ENCODE data around the gene AMBRA1.

The AMBRA1 gene

DNA sequence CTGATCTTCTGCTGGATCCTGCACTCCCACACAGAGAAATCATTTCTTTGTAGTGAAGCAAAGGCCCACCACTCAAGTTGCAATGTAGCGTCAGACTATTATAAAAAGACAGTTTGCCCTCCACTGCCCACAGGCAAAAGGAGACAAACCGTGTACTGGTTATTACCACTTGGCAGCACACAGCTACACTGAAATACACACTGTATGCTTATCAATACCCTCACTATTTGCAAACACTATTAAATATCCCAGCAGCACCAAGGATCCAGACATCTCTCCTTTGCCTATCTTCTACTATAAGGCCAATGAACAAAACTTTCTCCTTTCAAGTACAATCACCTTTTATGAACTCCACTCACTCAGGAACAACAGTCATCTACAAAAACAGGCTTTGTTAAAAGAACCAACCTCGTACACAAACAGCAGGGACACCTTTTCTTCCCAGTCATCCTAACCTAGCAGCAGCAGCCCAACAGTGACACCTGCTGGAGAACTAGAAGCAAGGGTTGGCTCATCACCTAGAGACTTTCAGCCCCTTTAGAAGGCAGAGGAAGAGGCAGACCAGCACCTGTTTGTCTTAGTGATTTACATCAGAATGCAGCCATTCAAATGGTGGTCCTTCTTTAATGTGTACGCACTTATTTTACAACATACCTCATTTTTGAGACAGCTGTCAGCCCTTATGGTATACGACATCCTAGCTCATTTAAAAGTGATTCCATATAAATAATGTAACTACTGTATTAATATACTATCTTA, 56.1 kb downstream of the AMBRA1 start:
- no peak overlapping the region for H3K4me3 ChIP-seq (ENCODE audit: low read depth, low read length)
- TF ChIP-seq, protein P1, sequence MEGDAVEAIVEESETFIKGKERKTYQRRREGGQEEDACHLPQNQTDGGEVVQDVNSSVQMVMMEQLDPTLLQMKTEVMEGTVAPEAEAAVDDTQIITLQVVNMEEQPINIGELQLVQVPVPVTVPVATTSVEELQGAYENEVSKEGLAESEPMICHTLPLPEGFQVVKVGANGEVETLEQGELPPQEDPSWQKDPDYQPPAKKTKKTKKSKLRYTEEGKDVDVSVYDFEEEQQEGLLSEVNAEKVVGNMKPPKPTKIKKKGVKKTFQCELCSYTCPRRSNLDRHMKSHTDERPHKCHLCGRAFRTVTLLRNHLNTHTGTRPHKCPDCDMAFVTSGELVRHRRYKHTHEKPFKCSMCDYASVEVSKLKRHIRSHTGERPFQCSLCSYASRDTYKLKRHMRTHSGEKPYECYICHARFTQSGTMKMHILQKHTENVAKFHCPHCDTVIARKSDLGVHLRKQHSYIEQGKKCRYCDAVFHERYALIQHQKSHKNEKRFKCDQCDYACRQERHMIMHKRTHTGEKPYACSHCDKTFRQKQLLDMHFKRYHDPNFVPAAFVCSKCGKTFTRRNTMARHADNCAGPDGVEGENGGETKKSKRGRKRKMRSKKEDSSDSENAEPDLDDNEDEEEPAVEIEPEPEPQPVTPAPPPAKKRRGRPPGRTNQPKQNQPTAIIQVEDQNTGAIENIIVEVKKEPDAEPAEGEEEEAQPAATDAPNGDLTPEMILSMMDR (IDR thresholded peaks at IDR 0.05; ENCODE audit: low read depth, low read length, missing control alignments), result peak; percentile 95
- DNase-seq (ENCODE audit: low read depth), result peak; percentile 43

- no peak for DNase-seq (ENCODE audit: low read depth)
- TF ChIP-seq, protein P1 (IDR thresholded peaks at IDR 0.05; ENCODE audit: low read depth, low read length, missing control alignments), result peak; percentile 4
Observed at GRCh38 chr11:46537121-46537520, 56.7 kb downstream of the AMBRA1 start.

DNA sequence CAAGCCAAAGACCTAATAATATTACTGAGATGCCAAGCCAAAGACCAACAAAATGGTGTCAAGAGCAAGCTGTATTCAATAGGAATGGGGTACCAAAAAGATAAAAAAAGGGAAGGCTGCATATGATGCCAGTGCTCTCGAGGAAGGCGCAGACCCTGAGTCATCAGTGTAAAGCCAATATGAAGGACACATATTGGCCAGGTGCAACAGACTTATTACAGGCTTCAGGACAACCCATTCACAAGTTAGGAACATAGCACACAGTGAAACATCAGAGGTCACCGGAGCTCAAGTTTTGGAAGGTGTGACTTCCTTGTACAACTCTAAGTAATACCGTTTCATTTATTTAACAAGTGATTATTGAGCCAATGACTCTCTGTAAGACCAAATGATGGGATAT, 58.1 kb downstream of the AMBRA1 start:
- H3K4me3 ChIP-seq (ENCODE audit: low read depth, low read length), result no peak overlapping the region
- no peak for DNase-seq (ENCODE audit: low read depth)
- TF ChIP-seq, protein P1 (IDR thresholded peaks at IDR 0.05; ENCODE audit: low read depth, low read length, missing control alignments), result no peak

More at GRCh38 chr11:46537121-46537520, 56.7 kb downstream of the AMBRA1 start:
- no peak overlapping the region for H3K4me3 ChIP-seq (ENCODE audit: low read depth, low read length)

DNA sequence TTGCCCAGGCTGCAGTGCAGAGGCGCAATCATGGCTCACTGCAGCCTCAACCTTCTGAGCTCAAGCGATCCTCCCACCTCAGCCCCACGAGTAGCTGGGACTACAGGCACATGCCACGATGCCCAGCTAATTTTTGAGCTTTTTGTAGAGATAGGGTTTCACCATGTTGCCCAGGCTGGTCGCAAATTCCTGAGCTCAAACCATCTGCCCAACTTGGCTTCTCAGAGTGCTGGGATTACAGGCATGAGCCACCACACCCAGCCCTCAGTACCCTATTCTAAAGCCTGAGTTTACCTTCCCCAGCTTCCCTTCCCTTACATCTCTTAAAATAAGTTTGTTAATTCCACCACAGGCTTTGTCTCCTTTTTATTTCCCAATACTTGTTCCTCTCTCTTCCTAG, 59.1 kb downstream of the AMBRA1 start:
- DNase-seq (ENCODE audit: low read depth), result no peak
- TF ChIP-seq, protein P1 (IDR thresholded peaks at IDR 0.05; ENCODE audit: low read depth, low read length, missing control alignments), result no peak
- no peak overlapping the region for H3K4me3 ChIP-seq (ENCODE audit: low read depth, low read length)

DNA sequence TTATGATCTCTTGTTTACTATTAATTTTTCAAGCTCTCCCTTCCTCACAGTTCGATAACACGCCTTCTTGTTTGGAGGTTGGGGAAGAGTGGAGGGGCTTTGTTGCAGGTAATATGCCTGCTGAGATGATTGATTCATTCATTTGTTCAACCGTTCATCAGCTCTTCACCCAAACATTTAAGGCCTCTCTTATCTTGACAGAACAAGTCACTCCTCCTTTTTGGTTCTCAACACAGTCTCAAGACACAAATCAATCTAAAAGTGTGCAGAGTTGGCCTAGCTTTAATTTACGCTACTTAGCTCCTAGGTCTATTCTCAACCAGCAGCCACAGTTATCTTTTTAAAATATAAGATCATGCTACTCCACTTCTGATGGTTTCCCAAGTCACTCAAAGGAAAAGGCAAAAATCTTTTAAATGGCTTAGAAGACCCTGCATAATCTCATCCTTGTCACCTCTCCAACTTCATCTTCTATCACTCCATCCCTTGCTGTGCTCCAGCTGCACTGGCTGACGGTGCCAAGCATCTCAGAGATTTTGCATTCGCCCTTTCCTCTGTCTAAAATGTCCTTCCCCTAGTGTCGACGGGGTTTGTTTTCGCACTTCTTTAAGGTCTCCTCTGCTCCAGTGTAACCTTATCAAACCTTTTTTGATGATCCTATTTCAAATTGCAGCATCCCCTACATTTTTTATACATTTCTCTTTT, 60.3 kb downstream of the AMBRA1 start:
- no peak overlapping the region for H3K4me3 ChIP-seq (ENCODE audit: low read depth, low read length)
- no peak for DNase-seq (ENCODE audit: low read depth)
- TF ChIP-seq, protein P1 (IDR thresholded peaks at IDR 0.05; ENCODE audit: low read depth, low read length, missing control alignments), result no peak

DNA sequence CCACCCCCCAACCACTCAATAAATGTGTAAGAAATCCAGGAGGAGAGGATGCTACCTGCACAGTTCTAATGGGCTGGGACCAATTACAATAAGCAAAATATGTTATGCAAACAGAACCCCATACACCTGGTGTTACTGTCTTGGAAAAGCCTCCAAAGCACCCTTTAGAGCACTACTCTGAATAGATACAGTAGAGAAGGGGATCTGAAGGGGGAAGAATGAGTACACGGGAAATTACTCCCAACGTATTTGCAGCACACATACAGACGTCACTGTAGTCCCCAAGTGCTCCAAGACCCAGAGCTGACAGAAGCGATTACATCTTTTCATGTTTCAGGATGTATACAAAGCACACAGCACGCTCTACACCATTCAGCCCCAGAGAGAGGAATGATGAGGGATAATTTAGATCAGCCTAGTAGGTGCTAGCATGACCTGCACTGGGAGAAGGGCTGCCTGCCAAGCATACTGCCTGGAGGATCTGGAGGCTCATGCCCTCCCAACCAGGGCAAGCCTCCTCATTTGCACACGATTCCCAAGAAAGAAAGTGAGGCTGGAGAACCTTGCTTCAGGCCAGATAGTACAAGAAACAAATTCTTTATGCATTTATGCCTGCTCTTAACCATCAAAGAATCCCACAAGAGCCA, 63.8 kb downstream of the AMBRA1 start:
- no peak for DNase-seq (ENCODE audit: low read depth)
- TF ChIP-seq, protein P1 (IDR thresholded peaks at IDR 0.05; ENCODE audit: low read depth, low read length, missing control alignments), result no peak
- no peak overlapping the region for H3K4me3 ChIP-seq (ENCODE audit: low read depth, low read length)

Data from GM12864 (cell line).